Kidney (tissue), 22 donors: ENCODE results near the gene ERBB3. TPM values are rescaled to one million over a fixed set of nuclear protein-coding genes. Genes with fewer than 3 reads are reported as not detected.

Experiments
- DNase-seq, 5 donors: peaks; one replicate each; pipeline ENCODE4 v3.0.0-alpha.2; 2013 to 2020
- FAIRE-seq: peaks from 2 replicates; lab custom pipeline; 2012; peaks lifted over from hg19 to GRCh38; lab: Jason Lieb, UNC
- H3K27ac ChIP-seq, 2 donors: one replicate each; pipeline ENCODE4 v1.7.0; 2013; ENCODE audit warnings: low read depth in 2 of 2, low read length in 2 of 2, inconsistent platforms in 1 of 2
- H3K27me3 ChIP-seq: one replicate; pipeline ENCODE4 v1.7.1; 2013; ENCODE audit warnings: low read length, inconsistent platforms; ENCODE audit not compliant: control insufficient read depth, insufficient read depth
- H3K36me3 ChIP-seq, 3 donors: one replicate each; pipeline versions ENCODE4 v1.7.0 to v1.7.1; 2013; ENCODE audit warnings: low read length in 3 of 3, control low read depth in 1 of 3, inconsistent platforms in 1 of 3; ENCODE audit not compliant: insufficient read depth in 3 of 3, control insufficient read depth in 2 of 3
- H3K4me1 ChIP-seq, 3 donors: one replicate each; pipeline versions ENCODE4 v1.7.0 to v1.7.1; 2013; ENCODE audit warnings: low read length in 3 of 3, inconsistent platforms in 1 of 3, low read depth in 1 of 3; ENCODE audit not compliant: control insufficient read depth in 2 of 3, insufficient read depth in 2 of 3
- H3K4me3 ChIP-seq, 3 donors: one replicate each; pipeline versions ENCODE4 v1.7.0 to v1.8.1; 2013; ENCODE audit warnings: low read length in 3 of 3, control low read depth in 1 of 3, inconsistent platforms in 1 of 3
- H3K9ac ChIP-seq, 3 donors: one replicate each; pipeline versions ENCODE4 v1.7.0 to v1.7.1; 2013; ENCODE audit warnings: low read length in 3 of 3, control low read depth in 1 of 3, inconsistent platforms in 1 of 3
- H3K9me3 ChIP-seq, 3 donors: one replicate each; pipeline versions ENCODE4 v1.7.0 to v1.7.1; 2013; ENCODE audit warnings: low read length in 3 of 3, control low read depth in 1 of 3, inconsistent platforms in 1 of 3; ENCODE audit not compliant: control insufficient read depth in 2 of 3, insufficient read depth in 1 of 3
- intact Hi-C: fragments of 100-400 bp; cut with DNase I; formaldehyde crosslinking; loops from one replicate; pipeline ENCODE4 v1.11.1; 2022
- long read RNA-seq, 10 donors: library from polyadenylated mRNA in 1 of 10; unstranded in 1 of 10; transcript quantifications; one replicate each; pipeline ENCODE4 v2.0.0 and lab custom pipeline, GENCODE V29; 2021 to 2026
- polyA plus RNA-seq: library from polyadenylated mRNA; stranded (reverse); fragments of 350-450 nt; fragmentation: Illumina TruSeq; extraction: RNeasy Lipid Tissue Mini Kit (QIAGEN cat#74804); gene quantifications from one replicate; pipeline ENCODE4 v1.2.3, GENCODE V29; 2014; ENCODE audit warnings: low read depth, low replicate concordance; ENCODE audit not compliant: insufficient read depth
- total RNA-seq: library from RNA; stranded (reverse); fragmentation: NEBNext Ultra II Directional; extraction: Animal tissue kit (Norgen Biotek cat#: 25700); gene quantifications from one replicate; pipeline ENCODE4 v1.2.1, GENCODE V29; 2021
- TF ChIP-seq, protein P1 (sequence below): IDR thresholded peaks from 3 replicates; pipeline ENCODE4 v1.5.1; 2012; ENCODE audit warnings: mild to moderate bottlenecking, moderate library complexity, borderline replicate concordance; ENCODE audit not compliant: insufficient read depth; ENCODE audit errors: extremely low read depth
- donor health status: control.
- donor health status: control.
- donor health status: control.
- donor health status: control.
- donor health status: control.
- donor health status: DM: yes; HTN: yes; CAD: no.
- donor health status: Normal renal cell carcinoma (clear cell type).

The ERBB3 gene
- total RNA-seq = 58.1 TPM
- polyA plus RNA-seq = 31.5 TPM
- long read RNA-seq, donor 1, full-length matches to known transcripts = 3 of 3 reads
- long read RNA-seq, donor 1, partial matches to known transcripts = 0 of 3 reads
- long read RNA-seq, donor 1, other reads (novel, unspliced or antisense) = 0 of 3 reads
- long read RNA-seq, donor 2, full-length matches to known transcripts = 4 of 9 reads
- long read RNA-seq, donor 2, partial matches to known transcripts = 5 of 9 reads
- long read RNA-seq, donor 2, other reads (novel, unspliced or antisense) = 0 of 9 reads
- long read RNA-seq, donor 3, full-length matches to known transcripts = 13 of 13 reads
- long read RNA-seq, donor 3, partial matches to known transcripts = 0 of 13 reads
- long read RNA-seq, donor 3, other reads (novel, unspliced or antisense) = 0 of 13 reads
- long read RNA-seq, donor 4, full-length matches to known transcripts = 8 of 19 reads
- long read RNA-seq, donor 4, partial matches to known transcripts = 11 of 19 reads
- long read RNA-seq, donor 4, other reads (novel, unspliced or antisense) = 0 of 19 reads
- long read RNA-seq, donor 5 = 0 reads
- long read RNA-seq, donor 6 = 0 reads
- long read RNA-seq, donor 7, full-length matches to known transcripts = 12 of 24 reads
- long read RNA-seq, donor 7, partial matches to known transcripts = 10 of 24 reads
- long read RNA-seq, donor 7, other reads (novel, unspliced or antisense) = 2 of 24 reads
- long read RNA-seq, donor 8 = 0 reads
- long read RNA-seq, donor 9, full-length matches to known transcripts = 2 of 2 reads
- long read RNA-seq, donor 9, partial matches to known transcripts = 0 of 2 reads
- long read RNA-seq, donor 9, other reads (novel, unspliced or antisense) = 0 of 2 reads
- long read RNA-seq, donor 10, full-length matches to known transcripts = 7 of 7 reads
- long read RNA-seq, donor 10, partial matches to known transcripts = 0 of 7 reads
- long read RNA-seq, donor 10, other reads (novel, unspliced or antisense) = 0 of 7 reads

DNA sequence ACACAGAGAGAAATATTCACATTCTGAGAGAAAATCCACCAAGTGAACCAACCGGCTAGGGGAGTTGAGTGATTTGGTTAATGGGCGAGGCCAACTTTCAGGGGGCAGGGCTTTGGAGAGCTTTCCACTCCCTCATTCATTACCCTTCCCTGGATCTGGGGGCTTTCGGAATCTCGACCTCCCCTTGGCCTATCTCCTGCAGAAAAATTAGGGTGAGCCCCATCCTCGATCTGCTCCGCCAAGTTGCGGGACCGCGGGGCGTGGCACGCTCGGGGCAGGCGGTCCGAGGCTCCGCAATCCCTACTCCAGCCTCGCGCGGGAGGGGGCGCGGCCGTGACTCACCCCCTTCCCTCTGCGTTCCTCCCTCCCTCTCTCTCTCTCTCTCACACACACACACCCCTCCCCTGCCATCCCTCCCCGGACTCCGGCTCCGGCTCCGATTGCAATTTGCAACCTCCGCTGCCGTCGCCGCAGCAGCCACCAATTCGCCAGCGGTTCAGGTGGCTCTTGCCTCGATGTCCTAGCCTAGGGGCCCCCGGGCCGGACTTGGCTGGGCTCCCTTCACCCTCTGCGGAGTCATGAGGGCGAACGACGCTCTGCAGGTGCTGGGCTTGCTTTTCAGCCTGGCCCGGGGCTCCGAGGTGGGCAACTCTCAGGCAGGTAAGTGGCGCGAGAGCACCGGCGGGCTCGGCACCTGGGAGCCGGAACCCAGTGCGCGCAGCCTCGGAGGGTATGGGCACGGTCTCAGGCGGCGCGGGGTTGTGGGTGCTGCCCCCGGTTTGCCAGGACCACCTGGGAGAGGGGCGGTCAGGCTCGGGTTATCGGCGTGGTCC, at the start of gene ERBB3:
Gene ERBB3, plus strand, starts transcription at position 443 of the 833 bp plus-strand sequence. Its CDS starts 136 bp downstream, at position 579.
- H3K9me3 ChIP-seq = no peaks in the 10 kb centered on the region
- peaks cover 4 to 13% (median 8%) of the 10 kb centered on the region in 3 donors for H3K4me1 ChIP-seq
- peaks cover 0 to 10% (median 3%) of the 10 kb centered on the region in 3 donors for H3K36me3 ChIP-seq
- DNase-seq = peak; percentile 85 to 93 (median 93)
- no peaks in the 10 kb centered on the region for H3K27me3 ChIP-seq
- TF ChIP-seq, protein P1, sequence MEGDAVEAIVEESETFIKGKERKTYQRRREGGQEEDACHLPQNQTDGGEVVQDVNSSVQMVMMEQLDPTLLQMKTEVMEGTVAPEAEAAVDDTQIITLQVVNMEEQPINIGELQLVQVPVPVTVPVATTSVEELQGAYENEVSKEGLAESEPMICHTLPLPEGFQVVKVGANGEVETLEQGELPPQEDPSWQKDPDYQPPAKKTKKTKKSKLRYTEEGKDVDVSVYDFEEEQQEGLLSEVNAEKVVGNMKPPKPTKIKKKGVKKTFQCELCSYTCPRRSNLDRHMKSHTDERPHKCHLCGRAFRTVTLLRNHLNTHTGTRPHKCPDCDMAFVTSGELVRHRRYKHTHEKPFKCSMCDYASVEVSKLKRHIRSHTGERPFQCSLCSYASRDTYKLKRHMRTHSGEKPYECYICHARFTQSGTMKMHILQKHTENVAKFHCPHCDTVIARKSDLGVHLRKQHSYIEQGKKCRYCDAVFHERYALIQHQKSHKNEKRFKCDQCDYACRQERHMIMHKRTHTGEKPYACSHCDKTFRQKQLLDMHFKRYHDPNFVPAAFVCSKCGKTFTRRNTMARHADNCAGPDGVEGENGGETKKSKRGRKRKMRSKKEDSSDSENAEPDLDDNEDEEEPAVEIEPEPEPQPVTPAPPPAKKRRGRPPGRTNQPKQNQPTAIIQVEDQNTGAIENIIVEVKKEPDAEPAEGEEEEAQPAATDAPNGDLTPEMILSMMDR = peak; percentile 6
- H3K9ac ChIP-seq = peak within 1 kb of the TSS; percentile 42 to 84 (median 81)
- FAIRE-seq = no peak
- H3K4me3 ChIP-seq = peak within 1 kb of the TSS; percentile 57 to 79 (median 71)
- intact Hi-C loops = no loop called here
- peak within 1 kb of the TSS; percentile 82 to 93 for H3K27ac ChIP-seq

DNA sequence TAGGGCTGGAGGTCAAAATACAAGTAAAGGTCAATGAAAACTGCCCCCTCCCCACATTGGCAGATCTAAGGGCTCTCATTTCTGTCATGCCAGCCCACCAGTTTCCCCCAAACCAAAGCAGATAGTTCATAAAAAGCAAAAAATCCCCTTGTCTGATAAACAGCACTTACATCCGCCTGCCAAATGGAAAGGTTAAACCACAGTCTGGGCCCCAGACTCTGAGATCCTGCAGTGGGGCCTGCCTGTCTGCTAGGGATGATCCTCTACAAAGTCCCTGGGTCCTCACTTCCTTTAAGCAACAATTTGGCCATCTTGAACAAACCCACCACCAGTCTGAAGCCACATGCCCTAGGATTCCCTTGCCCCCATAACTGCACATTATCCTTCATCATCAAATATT, 48.0 kb upstream of the ERBB3 start:
- intact Hi-C loops = no loop called here
- TF ChIP-seq, protein P1 = no peak
- FAIRE-seq = no peak

DNA sequence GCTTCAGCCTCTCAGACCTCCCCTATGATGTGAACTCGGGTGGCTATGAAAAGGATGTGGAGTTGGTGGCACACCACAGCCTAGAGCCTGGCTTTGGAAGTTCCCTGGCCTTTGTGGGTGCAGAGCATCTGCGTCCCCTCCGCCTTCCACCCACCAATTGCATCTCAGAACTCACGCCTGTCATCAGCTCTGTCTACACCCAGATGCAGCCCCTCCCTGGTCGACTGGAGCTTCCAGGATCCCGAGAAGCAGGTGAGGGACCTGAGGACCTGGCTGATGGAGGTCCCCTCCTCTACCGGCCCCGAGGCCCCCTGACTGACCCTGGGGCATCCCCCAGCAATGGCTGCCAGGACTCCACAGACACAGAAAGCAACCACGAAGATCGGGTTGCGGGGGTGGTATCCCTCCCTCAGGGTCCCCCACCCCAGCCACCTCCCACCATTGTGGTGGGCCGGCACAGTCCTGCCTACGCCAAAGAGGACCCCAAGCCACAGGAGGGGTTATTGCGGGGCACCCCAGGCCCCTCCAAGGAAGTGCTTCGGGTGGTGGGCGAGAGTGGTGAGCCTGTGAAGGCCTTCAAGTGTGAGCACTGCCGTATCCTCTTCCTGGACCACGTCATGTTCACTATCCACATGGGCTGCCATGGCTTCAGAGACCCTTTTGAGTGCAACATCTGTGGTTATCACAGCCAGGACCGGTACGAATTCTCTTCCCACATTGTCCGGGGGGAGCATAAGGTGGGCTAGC, 45.2 kb upstream of the ERBB3 start:
- no peaks in the 10 kb centered on the region for H3K9me3 ChIP-seq
- DNase-seq = no peak
- TF ChIP-seq, protein P1 = no peak
- no peak overlapping the region for H3K9ac ChIP-seq
- no peak for FAIRE-seq
- H3K27ac ChIP-seq = no peak overlapping the region
- peaks cover 10 to 13% (median 10%) of the 10 kb centered on the region in 3 donors for H3K36me3 ChIP-seq
- H3K4me3 ChIP-seq = no peak overlapping the region
- intact Hi-C loops = no loop called here
- no peaks in the 10 kb centered on the region for H3K27me3 ChIP-seq
- no peaks in the 10 kb centered on the region for H3K4me1 ChIP-seq

More for the DNA sequence above, 48.0 kb upstream of the ERBB3 start:
- no peak overlapping the region for H3K27ac ChIP-seq
- no peaks in the 10 kb centered on the region for H3K27me3 ChIP-seq
- peaks cover 8 to 16% (median 13%) of the 10 kb centered on the region in 3 donors for H3K36me3 ChIP-seq
- peaks cover 0 to 3% (median 0%) of the 10 kb centered on the region in 3 donors for H3K4me1 ChIP-seq
- H3K9ac ChIP-seq = no peak overlapping the region
- DNase-seq = no peak
- no peaks in the 10 kb centered on the region for H3K9me3 ChIP-seq
- H3K4me3 ChIP-seq = no peak overlapping the region
